Peyer's patch (tissue), 4 donors: ENCODE results near the gene KLF16. TPM values are rescaled to one million over a fixed set of nuclear protein-coding genes. Genes with fewer than 3 reads are reported as not detected.
A peak's percentile ranks its signal among the peaks of the same experiment; 100 is the strongest.

Source experiments
- DNase-seq, 3 donors: peaks; one replicate each; pipeline ENCODE4 v3.0.0-alpha.2; 2017 to 2019
- H3K27ac ChIP-seq, 4 donors: fragments of 200-600 bp; sonication (generic); one replicate each; pipeline ENCODE4 v1.5.1; 2016 to 2019
- H3K27me3 ChIP-seq, 2 donors: fragments of 200-600 bp; sonication (generic); one replicate each; pipeline ENCODE4 v1.5.1; 2019
- H3K36me3 ChIP-seq, 3 donors: fragments of 200-600 bp; sonication (generic); one replicate each; pipeline ENCODE4 v1.5.1; 2016 to 2019
- H3K4me1 ChIP-seq, 4 donors: fragments of 200-600 bp; sonication (generic); one replicate each; pipeline ENCODE4 v1.5.1; 2016 to 2019
- H3K4me3 ChIP-seq, 4 donors: fragments of 200-600 bp; sonication (generic); 1 replicate in 3 of 4; 2 replicates in 1 of 4; pipeline ENCODE4 v1.5.1; 2016 to 2019; ENCODE audit warnings: mild to moderate bottlenecking in 1 of 4
- H3K9me3 ChIP-seq, 4 donors: fragments of 200-600 bp; sonication (generic); one replicate each; pipeline ENCODE4 v1.5.1; 2016 to 2019; ENCODE audit warnings: mild to moderate bottlenecking in 1 of 4
- POLR2A ChIP-seq, 2 donors: fragments of 450-650 bp; IDR thresholded peaks; one replicate each; pipeline ENCODE4 v1.5.1; 2017; ENCODE audit warnings: antibody characterized with exemption in 2 of 2, mild to moderate bottlenecking in 2 of 2, moderate library complexity in 2 of 2
- total RNA-seq, 4 donors: library from RNA; depleted of rRNA; stranded (reverse); fragments of >200 nt; gene quantifications; one replicate each; pipeline ENCODE4 v1.1.0, GENCODE V29; 2016
- TF ChIP-seq, protein P1 (sequence below), 6 experiments: fragments of 450-650 bp in 4 of 6; fragments of 200-600 bp in 2 of 6; sonication (generic) in 1 of 6; IDR thresholded peaks; one replicate each; pipeline ENCODE4 v1.5.1; 2017 to 2019; ENCODE audit warnings: antibody characterized with exemption in 6 of 6, mild to moderate bottlenecking in 3 of 6, moderate library complexity in 1 of 6

KLF16 gene
- total RNA-seq, 4 donors from 2014 or later, result 10.3 to 18.2 (median 14.8) TPM

DNA sequence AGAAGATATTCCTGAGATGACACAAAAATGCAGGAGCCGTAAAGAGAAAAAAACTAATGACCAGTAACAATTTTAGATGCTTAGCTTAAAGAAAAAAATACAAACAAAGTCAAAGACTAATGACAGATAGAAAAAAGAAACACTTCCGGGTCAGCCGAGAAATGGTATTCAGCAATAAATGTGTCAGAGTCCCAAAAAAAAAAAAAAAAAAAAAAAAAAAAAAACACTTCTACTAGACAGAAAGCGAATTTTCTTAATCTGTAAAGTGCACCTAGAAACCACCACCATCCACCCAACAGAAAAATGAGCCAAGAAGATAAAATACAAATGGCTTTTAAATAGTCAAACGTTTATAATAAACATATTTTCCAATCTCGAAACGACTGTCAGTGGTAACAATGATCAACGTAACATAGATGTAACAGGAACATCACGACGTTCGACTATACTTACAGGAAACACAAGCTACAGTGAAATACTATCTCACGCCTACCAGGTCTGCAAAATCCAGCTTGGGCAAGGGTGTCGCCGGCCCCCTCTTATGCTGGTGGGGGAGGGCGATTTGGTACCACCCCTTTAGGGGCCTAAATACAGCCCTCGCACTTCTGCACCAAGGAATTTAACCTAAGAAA is 11.3 kb upstream of the KLF16 start:
- peak overlapping the region; percentile 91 to 98 (median 94) for H3K27ac ChIP-seq
- TF ChIP-seq, protein P1, sequence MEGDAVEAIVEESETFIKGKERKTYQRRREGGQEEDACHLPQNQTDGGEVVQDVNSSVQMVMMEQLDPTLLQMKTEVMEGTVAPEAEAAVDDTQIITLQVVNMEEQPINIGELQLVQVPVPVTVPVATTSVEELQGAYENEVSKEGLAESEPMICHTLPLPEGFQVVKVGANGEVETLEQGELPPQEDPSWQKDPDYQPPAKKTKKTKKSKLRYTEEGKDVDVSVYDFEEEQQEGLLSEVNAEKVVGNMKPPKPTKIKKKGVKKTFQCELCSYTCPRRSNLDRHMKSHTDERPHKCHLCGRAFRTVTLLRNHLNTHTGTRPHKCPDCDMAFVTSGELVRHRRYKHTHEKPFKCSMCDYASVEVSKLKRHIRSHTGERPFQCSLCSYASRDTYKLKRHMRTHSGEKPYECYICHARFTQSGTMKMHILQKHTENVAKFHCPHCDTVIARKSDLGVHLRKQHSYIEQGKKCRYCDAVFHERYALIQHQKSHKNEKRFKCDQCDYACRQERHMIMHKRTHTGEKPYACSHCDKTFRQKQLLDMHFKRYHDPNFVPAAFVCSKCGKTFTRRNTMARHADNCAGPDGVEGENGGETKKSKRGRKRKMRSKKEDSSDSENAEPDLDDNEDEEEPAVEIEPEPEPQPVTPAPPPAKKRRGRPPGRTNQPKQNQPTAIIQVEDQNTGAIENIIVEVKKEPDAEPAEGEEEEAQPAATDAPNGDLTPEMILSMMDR (IDR thresholded peaks at IDR 0.05), result no peak
- TF ChIP-seq POLR2A (IDR thresholded peaks at IDR 0.05), result no peak

DNA sequence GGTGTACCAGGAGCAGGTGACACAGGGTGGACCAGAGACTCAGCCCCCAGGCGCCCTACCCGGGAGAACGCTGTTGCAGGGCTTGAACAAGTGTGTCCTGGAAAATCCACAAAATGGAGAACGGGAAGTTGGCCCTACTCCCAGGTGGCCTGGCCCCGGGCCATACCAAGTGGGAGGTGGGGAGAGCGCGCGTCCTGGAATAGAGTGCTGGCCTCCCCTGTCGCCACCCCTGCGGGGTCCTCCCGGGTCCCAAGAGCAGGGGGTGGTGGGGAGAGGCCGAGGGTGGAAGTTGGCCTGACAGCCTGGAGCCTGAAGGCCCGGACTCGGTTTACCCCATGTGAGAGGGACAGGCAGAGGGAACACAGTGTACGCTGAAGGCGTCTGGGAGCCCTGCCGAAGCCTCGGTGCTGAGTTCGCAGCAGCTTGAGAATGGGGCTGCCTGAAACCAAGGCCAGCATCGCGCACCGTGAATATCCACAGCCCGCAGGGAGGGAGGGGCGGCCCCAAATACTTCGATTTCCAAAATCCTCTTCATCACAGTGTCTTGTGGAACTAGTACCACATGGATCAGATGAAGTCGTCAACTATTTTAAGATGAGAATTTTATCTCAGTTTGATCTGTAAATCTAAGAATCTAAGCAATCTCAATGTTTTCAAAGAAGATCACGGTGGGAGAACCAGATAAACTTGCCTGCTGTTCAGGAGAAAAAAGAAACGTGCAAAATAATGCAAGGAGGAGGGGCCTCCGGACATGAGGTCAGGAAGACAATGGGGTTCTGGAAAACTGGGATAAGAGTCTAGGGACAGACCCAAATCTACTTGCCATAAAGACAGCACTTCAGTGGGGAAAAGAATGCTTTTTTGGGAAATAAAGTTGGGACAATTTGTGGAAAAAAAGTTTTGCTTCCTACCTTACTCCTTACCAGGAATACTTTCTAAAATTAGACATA is 10.4 kb upstream of the KLF16 start:
- Histone ChIP-seq H3K4me3 (peak overlapping the region in 1 of 4 donors; percentile 78), H3K27ac (peak overlapping the region in 3 of 4 donors; percentile 64 to 98 (median 91))

More for the DNA sequence above, 11.3 kb upstream of the KLF16 start:
- no peaks in the 10 kb centered on the region for H3K27me3 ChIP-seq
- H3K4me3 ChIP-seq, result peak overlapping the region; percentile 78 to 98 (median 85)
- H3K36me3 ChIP-seq, result peaks cover 0 to 27% (median 0%) of the 10 kb centered on the region in 3 donors
- peaks cover 0 to 34% (median 16%) of the 10 kb centered on the region in 4 donors for H3K4me1 ChIP-seq
- no peaks in the 10 kb centered on the region for H3K9me3 ChIP-seq
- no peak for DNase-seq

DNA sequence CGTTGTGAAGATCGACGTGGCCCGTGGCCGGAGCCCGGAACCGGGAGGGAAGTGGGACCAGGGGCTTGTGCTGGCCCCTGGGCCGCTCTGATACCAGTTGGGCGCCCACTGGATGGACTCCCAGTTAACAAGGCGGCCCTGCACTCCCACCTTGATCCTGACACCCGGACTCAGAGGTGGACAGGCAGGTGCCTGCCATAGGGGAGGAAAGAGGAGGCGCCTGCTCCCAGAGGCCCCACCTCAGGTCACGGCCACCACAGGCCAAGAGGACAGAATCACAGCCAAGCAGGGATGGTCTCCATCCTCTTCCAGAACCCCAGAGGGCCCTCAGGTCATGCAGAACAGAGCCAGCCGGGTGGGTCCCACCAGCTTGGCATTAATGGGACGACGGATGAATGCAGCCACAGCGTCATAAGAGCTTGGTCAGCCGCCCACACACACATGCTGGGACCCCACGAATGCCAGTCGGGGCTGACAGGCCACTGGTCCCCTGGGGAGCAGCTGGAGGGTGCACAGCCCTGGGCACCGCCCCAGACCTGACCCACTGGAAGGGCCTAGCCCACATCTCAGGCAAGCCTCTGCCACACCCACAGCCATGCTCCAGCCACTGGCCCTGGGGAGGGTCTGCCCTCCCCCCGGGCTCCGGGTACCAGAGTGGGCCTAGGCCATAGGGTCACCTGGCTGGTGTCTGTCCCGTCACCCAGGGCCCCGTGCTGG is 9.6 kb upstream of the KLF16 start:
- no peak overlapping the region for H3K4me3 ChIP-seq
- no peaks in the 10 kb centered on the region for H3K27me3 ChIP-seq
- DNase-seq, result no peak
- H3K36me3 ChIP-seq, result peaks cover 0 to 27% (median 0%) of the 10 kb centered on the region in 3 donors
- no peak for TF ChIP-seq POLR2A (IDR thresholded peaks at IDR 0.05)
- TF ChIP-seq, protein P1 (IDR thresholded peaks at IDR 0.05), result no peak
- H3K27ac ChIP-seq, result peak overlapping the region in 3 of 4 donors; percentile 19 to 91 (median 64)
- peaks cover 0 to 34% (median 16%) of the 10 kb centered on the region in 4 donors for H3K4me1 ChIP-seq
- H3K9me3 ChIP-seq, result no peaks in the 10 kb centered on the region

More for the DNA sequence above, 10.4 kb upstream of the KLF16 start:
- Histone ChIP-seq H3K36me3 (peaks cover 0 to 27% (median 0%) of the 10 kb centered on the region in 3 donors), H3K4me1 (peaks cover 0 to 34% (median 16%) of the 10 kb centered on the region in 4 donors), H3K27me3 (no peaks in the 10 kb centered on the region), H3K9me3 (no peaks in the 10 kb centered on the region)
- DNase-seq, result no peak
- no peak for TF ChIP-seq POLR2A (IDR thresholded peaks at IDR 0.05)
- TF ChIP-seq, protein P1 (IDR thresholded peaks at IDR 0.05), result no peak

DNA sequence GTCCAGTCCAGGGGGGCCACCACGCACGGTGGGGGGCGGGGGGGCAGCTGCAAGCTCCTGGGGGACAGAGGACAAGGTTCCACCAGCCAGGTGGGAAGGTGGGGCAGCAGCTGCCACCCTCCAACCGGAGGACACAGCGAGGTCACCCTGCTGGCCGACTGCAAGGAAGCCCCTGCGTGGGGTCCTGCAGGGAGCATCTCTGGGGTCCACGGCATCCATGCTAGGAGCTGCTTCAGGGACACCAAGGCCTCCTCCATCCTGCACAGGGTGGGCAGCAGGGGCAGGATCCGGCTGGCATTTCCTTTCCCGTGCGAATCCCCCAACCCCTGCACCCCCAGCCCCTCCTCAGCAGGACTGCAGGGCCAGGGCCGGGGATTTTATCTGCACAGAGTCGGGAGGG is 8.3 kb upstream of the KLF16 start:
- H3K27me3 ChIP-seq, result no peaks in the 10 kb centered on the region
- peaks cover 0 to 32% (median 15%) of the 10 kb centered on the region in 4 donors for H3K4me1 ChIP-seq
- TF ChIP-seq POLR2A (IDR thresholded peaks at IDR 0.05), result no peak
- TF ChIP-seq, protein P1 (IDR thresholded peaks at IDR 0.05), result no peak
- H3K36me3 ChIP-seq, result peaks cover 0 to 27% (median 0%) of the 10 kb centered on the region in 3 donors
- no peaks in the 10 kb centered on the region for H3K9me3 ChIP-seq
- no peak overlapping the region for H3K4me3 ChIP-seq
- no peak for DNase-seq
- no peak overlapping the region for H3K27ac ChIP-seq

DNA sequence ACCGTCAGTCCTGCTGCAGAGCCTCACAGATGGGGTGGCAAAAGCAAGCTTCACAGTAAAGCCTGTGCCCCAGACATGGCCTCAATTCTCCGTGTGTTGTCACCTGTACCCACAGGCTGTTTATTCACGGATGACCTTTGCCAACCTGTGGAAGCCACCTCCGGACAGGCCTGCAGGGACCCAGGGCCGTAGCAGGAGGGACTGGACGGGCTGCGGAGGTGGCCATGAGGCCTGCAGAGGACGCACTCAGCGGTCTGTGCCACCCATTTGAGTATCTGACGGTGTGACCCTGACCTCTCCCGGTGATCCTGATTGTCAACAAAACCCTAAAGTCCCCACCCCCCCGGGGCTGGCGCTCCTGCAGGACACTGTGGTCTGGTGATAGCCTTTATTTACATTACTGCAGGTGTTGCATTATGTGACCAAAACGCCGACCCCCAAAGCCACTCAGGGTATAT is 7.8 kb upstream of the KLF16 start:
- H3K36me3 ChIP-seq, result peaks cover 0 to 27% (median 0%) of the 10 kb centered on the region in 3 donors
- TF ChIP-seq, protein P1 (IDR thresholded peaks at IDR 0.05), result no peak
- TF ChIP-seq POLR2A (IDR thresholded peaks at IDR 0.05), result no peak
- H3K27ac ChIP-seq, result no peak overlapping the region
- no peaks in the 10 kb centered on the region for H3K27me3 ChIP-seq
- no peaks in the 10 kb centered on the region for H3K9me3 ChIP-seq
- no peak for DNase-seq
- peaks cover 0 to 28% (median 11%) of the 10 kb centered on the region in 4 donors for H3K4me1 ChIP-seq
- no peak overlapping the region for H3K4me3 ChIP-seq
